ENCODE results near the gene SLC22A16.

SLC22A16 gene

DNA sequence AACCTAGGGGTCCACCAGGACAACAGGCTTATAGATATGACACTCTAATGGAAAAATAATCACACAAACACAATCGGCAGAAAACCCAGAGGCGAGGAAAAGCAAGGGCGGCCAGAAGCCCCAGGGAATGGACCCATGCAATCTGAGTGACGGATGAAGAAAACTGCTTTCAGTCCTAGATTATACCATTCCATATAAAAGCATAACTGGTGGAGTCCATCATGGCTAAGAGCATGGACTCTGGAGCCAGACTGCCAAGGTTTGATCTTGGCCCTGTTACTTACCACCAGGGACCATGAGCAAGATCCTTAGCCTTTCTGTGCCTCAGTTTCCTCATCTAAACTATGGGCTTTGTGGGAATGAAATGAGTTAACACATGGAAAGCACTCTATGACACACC is 3.7 kb downstream of the SLC22A16 start:
- no peak overlapping the region for H3K4me2 ChIP-seq (ENCODE audit: low read depth, low read length, poor library complexity, severe bottlenecking)
- no peak overlapping the region for H3K9ac ChIP-seq (ENCODE audit: low read length)
- no peak overlapping the region for H3K4me3 ChIP-seq (ENCODE audit: insufficient read depth, low read length, poor library complexity, severe bottlenecking)
- no peaks in the 10 kb centered on the region for H3F3A ChIP-seq (ENCODE audit: insufficient read depth)
- no peaks in the 10 kb centered on the region for H4K20me1 ChIP-seq (ENCODE audit: low read depth, low read length)
- H3K27me3 ChIP-seq (ENCODE audit: low read length), result no peaks in the 10 kb centered on the region
- H3K9me2 ChIP-seq (replicated peaks; ENCODE audit: insufficient read depth, low read length), result no peaks in the 10 kb centered on the region
- H3K27ac ChIP-seq (ENCODE audit: low read depth, low read length), result no peak overlapping the region
- TF ChIP-seq, protein P1, sequence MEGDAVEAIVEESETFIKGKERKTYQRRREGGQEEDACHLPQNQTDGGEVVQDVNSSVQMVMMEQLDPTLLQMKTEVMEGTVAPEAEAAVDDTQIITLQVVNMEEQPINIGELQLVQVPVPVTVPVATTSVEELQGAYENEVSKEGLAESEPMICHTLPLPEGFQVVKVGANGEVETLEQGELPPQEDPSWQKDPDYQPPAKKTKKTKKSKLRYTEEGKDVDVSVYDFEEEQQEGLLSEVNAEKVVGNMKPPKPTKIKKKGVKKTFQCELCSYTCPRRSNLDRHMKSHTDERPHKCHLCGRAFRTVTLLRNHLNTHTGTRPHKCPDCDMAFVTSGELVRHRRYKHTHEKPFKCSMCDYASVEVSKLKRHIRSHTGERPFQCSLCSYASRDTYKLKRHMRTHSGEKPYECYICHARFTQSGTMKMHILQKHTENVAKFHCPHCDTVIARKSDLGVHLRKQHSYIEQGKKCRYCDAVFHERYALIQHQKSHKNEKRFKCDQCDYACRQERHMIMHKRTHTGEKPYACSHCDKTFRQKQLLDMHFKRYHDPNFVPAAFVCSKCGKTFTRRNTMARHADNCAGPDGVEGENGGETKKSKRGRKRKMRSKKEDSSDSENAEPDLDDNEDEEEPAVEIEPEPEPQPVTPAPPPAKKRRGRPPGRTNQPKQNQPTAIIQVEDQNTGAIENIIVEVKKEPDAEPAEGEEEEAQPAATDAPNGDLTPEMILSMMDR (IDR thresholded peaks at IDR 0.05; ENCODE audit: insufficient read depth, low read length, poor library complexity, severe bottlenecking), result no peak
- H3K36me3 ChIP-seq (ENCODE audit: low read length), result no peaks in the 10 kb centered on the region
- H3K79me2 ChIP-seq (ENCODE audit: insufficient read depth, low read length), result no peaks in the 10 kb centered on the region
- H3K9me3 ChIP-seq (ENCODE audit: insufficient read depth, low read length), result no peaks in the 10 kb centered on the region
- H2AFZ ChIP-seq (ENCODE audit: low read depth, low read length, severe bottlenecking), result no peak overlapping the region

DNA sequence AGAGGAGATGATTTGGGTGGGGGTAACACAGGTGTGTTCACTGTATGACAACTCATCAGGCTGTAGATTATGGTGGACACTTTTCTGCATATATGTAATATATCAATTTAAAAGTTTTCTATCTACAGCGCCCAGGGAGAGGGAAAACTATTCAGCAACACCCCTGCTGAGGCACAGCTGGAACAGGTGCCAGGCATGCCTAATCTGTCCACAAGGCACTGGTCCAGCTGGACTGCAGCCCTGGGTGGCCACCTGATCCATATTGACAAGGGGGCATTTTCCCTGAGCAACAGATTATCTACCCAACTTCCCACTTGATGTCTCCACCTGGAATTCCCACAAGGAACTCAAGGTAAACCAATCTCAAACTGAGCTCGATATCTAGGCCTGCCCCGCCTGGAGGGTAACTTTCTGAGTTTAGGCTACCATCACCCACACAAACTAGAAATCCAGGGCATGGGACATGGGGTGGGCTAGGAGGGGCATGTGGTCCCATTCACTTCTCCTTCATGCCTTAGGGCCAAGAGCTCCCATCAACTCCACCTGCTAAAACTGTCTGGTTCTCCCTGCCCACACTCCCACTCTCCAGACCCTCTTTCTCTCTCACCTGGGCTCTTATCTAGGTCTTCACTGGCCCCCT is 4.6 kb downstream of the SLC22A16 start:
- H3K36me3 ChIP-seq (ENCODE audit: low read length), result no peaks in the 10 kb centered on the region
- no peak overlapping the region for H3K27ac ChIP-seq (ENCODE audit: low read depth, low read length)
- no peaks in the 10 kb centered on the region for H4K20me1 ChIP-seq (ENCODE audit: low read depth, low read length)
- TF ChIP-seq, protein P1 (IDR thresholded peaks at IDR 0.05; ENCODE audit: insufficient read depth, low read length, poor library complexity, severe bottlenecking), result no peak
- no peak for TF ChIP-seq EZH2phosphoT487 (conservative IDR thresholded peaks at IDR 0.05; ENCODE audit: low read length)
- no peak overlapping the region for H3K9ac ChIP-seq (ENCODE audit: low read length)
- no peak overlapping the region for H2AFZ ChIP-seq (ENCODE audit: low read depth, low read length, severe bottlenecking)
- H3K9me3 ChIP-seq (ENCODE audit: insufficient read depth, low read length), result no peaks in the 10 kb centered on the region
- no peaks in the 10 kb centered on the region for H3F3A ChIP-seq (ENCODE audit: insufficient read depth)
- H3K4me3 ChIP-seq (ENCODE audit: insufficient read depth, low read length, poor library complexity, severe bottlenecking), result no peak overlapping the region
- no peaks in the 10 kb centered on the region for H3K9me2 ChIP-seq (replicated peaks; ENCODE audit: insufficient read depth, low read length)
- no peaks in the 10 kb centered on the region for H3K79me2 ChIP-seq (ENCODE audit: insufficient read depth, low read length)
- no peak overlapping the region for H3K4me2 ChIP-seq (ENCODE audit: low read depth, low read length, poor library complexity, severe bottlenecking)
- H3K27me3 ChIP-seq (ENCODE audit: low read length), result no peaks in the 10 kb centered on the region

DNA sequence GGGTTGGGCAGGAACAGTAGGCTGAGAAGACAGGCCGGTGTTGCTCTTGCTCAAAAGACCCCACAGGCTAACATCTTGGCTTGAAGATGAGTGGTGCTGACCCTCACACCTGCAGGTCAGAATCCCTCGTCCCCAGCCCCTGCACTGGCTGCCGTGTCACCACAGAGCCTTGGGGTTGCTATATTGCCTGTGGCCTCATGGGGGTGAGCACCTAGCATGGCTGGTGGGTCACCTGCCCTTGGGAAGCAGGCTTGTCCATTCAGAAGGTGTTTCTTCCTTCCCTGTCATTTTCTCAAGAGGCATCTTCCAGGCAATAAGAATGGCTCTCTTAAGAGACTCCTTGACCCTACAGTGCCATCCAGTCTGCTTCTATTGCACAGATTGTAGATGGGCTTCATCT is 7.7 kb downstream of the SLC22A16 start:
- Histone ChIP-seq H3K9me3 (ENCODE audit: insufficient read depth, low read length) (no peaks in the 10 kb centered on the region), H3K36me3 (ENCODE audit: low read length) (no peaks in the 10 kb centered on the region), H2AFZ (ENCODE audit: low read depth, low read length, severe bottlenecking) (no peak overlapping the region), H3K9me2 (replicated peaks; ENCODE audit: insufficient read depth, low read length) (no peaks in the 10 kb centered on the region), H3F3A (ENCODE audit: insufficient read depth) (no peaks in the 10 kb centered on the region), H3K4me3 (ENCODE audit: insufficient read depth, low read length, poor library complexity, severe bottlenecking) (no peak overlapping the region), H3K9ac (ENCODE audit: low read length) (no peak overlapping the region), H3K27me3 (ENCODE audit: low read length) (no peaks in the 10 kb centered on the region), H3K27ac (ENCODE audit: low read depth, low read length) (no peak overlapping the region), H3K4me2 (ENCODE audit: low read depth, low read length, poor library complexity, severe bottlenecking) (no peak overlapping the region), H3K79me2 (ENCODE audit: insufficient read depth, low read length) (no peaks in the 10 kb centered on the region), H4K20me1 (ENCODE audit: low read depth, low read length) (no peaks in the 10 kb centered on the region)
- TF ChIP-seq, protein P1 (IDR thresholded peaks at IDR 0.05; ENCODE audit: insufficient read depth, low read length, poor library complexity, severe bottlenecking), result no peak
- TF ChIP-seq EZH2phosphoT487 (conservative IDR thresholded peaks at IDR 0.05; ENCODE audit: low read length), result no peak

All from SU-DHL-6 (cell line).